HepG2 (cell line): Measurements from ENCODE around the gene MEMO1. TPM values are rescaled to one million over a fixed set of nuclear protein-coding genes. Genes with fewer than 3 reads are reported as not detected.

ENCODE experiments used
- EP300 ChIP-seq, 3 experiments: sonication (generic) in 1 of 3; formaldehyde crosslinking in 1 of 3; IDR thresholded peaks; 2 replicates each; pipeline versions ENCODE4 v1.5.1 to v1.6.1; 2011 to 2020; ENCODE audit warnings: low read depth in 2 of 3, low read length in 2 of 3, borderline replicate concordance in 1 of 3, improper control_type of control experiment in 1 of 3, mild to moderate bottlenecking in 1 of 3, missing genetic modification reagents in 1 of 3, moderate library complexity in 1 of 3
- GTF3A ChIP-seq: sonication (generic); formaldehyde crosslinking; conservative IDR thresholded peaks from 2 replicates; pipeline ENCODE4 v1.4.0; 2020; ENCODE audit warnings: mild to moderate bottlenecking, missing genetic modification reagents
- KLF13 ChIP-seq: sonication (generic); formaldehyde crosslinking; IDR thresholded peaks from 2 replicates; pipeline ENCODE4 v1.4.0; 2020; ENCODE audit warnings: mild to moderate bottlenecking, missing genetic modification reagents
- MED1 ChIP-seq: sonication (generic); formaldehyde crosslinking; IDR thresholded peaks from 2 replicates; pipeline ENCODE4 v1.4.0; 2020; ENCODE audit warnings: missing genetic modification reagents
- NFYC ChIP-seq: IDR thresholded peaks from 2 replicates; pipeline ENCODE4 v1.6.1; 2016; ENCODE audit warnings: missing genetic modification reagents, missing compliant biosample characterization
- NR2F6 ChIP-seq, 2 experiments: IDR thresholded peaks; 2 replicates each; pipeline ENCODE4 v1.6.1; 2016; ENCODE audit warnings: antibody characterized with exemption in 1 of 2, mild to moderate bottlenecking in 1 of 2
- PLSCR1 ChIP-seq: sonication (generic); formaldehyde crosslinking; IDR thresholded peaks from 2 replicates; pipeline ENCODE4 v1.5.0; 2020; ENCODE audit warnings: missing genetic modification reagents, mild to moderate bottlenecking, borderline replicate concordance
- SOX13 ChIP-seq, 3 experiments: fragments of 450-650 bp in 1 of 3; sonication (generic) in 1 of 3; formaldehyde crosslinking in 1 of 3; IDR thresholded peaks in 2 of 3; conservative IDR thresholded peaks in 1 of 3; 2 replicates each; pipeline versions ENCODE4 v1.5.0 to v1.6.1; 2016 to 2020; ENCODE audit warnings: antibody characterized with exemption in 1 of 3, mild to moderate bottlenecking in 1 of 3, missing compliant biosample characterization in 1 of 3, missing genetic modification reagents in 1 of 3, moderate library complexity in 1 of 3
- TOE1 ChIP-seq: sonication (generic); formaldehyde crosslinking; IDR thresholded peaks from 2 replicates; pipeline ENCODE4 v1.4.0; 2020; ENCODE audit warnings: mild to moderate bottlenecking, missing genetic modification reagents
- ZBTB7B ChIP-seq: sonication (generic); formaldehyde crosslinking; IDR thresholded peaks from 2 replicates; pipeline ENCODE4 v1.4.0; 2020; ENCODE audit warnings: missing genetic modification reagents
- ZC3H4 ChIP-seq: sonication (generic); formaldehyde crosslinking; IDR thresholded peaks from 2 replicates; pipeline ENCODE4 v1.4.0; 2020; ENCODE audit warnings: missing genetic modification reagents, borderline replicate concordance
- ZEB1 ChIP-seq: IDR thresholded peaks from 2 replicates; pipeline ENCODE4 v1.6.1; 2012; ENCODE audit warnings: mild to moderate bottlenecking, low read depth, inconsistent platforms; ENCODE audit not compliant: insufficient replicate concordance
- ZFYVE20 ChIP-seq: sonication (generic); formaldehyde crosslinking; IDR thresholded peaks from 2 replicates; pipeline ENCODE4 v1.8.0; 2023; ENCODE audit warnings: low read depth, mild to moderate bottlenecking, moderate library complexity, missing genetic modification reagents, borderline replicate concordance
- ZMAT5 ChIP-seq: sonication (generic); formaldehyde crosslinking; IDR thresholded peaks from 2 replicates; pipeline ENCODE4 v1.5.0; 2020; ENCODE audit warnings: mild to moderate bottlenecking, low read depth, missing genetic modification reagents, borderline replicate concordance
- ZNF17 ChIP-seq: sonication (generic); formaldehyde crosslinking; IDR thresholded peaks from 2 replicates; pipeline ENCODE4 v1.5.0; 2020; ENCODE audit warnings: mild to moderate bottlenecking, missing genetic modification reagents
- ZNF317 ChIP-seq: sonication (generic); formaldehyde crosslinking; IDR thresholded peaks from 2 replicates; pipeline ENCODE4 v1.5.0; 2020; ENCODE audit warnings: mild to moderate bottlenecking, missing genetic modification reagents
- ZNF574 ChIP-seq: sonication (generic); formaldehyde crosslinking; IDR thresholded peaks from 2 replicates; pipeline ENCODE4 v1.4.0; 2020; ENCODE audit warnings: missing genetic modification reagents
- ZNF598 ChIP-seq: sonication (generic); formaldehyde crosslinking; IDR thresholded peaks from 2 replicates; pipeline ENCODE4 v1.5.1; 2020; ENCODE audit warnings: mild to moderate bottlenecking, missing genetic modification reagents, borderline replicate concordance
- polyA plus RNA-seq, 8 experiments: library from polyadenylated mRNA; depleted of rRNA in 3 of 8; stranded (reverse) in 7 of 8; unstranded in 1 of 8; fragments of >200 nt; fragmentation: Illumina TruSeq in 4 of 8; extraction: Trizol in 4 of 8; gene quantifications; 2 replicates each; pipeline versions ENCODE4 v1.2.1 to v1.2.3, GENCODE V29; 2011 to 2016; ENCODE audit warnings: low read depth in 4 of 8, missing spikeins in 1 of 8, mixed read lengths in 1 of 8; ENCODE audit not compliant: insufficient read depth in 1 of 8
- total RNA-seq, 5 experiments: library from RNA; depleted of rRNA; stranded (reverse); fragments of >200 nt; fragmentation: Illumina TruSeq; extraction: Trizol; gene quantifications; 2 replicates each; pipeline ENCODE4 v1.2.3, GENCODE V29; 2016; ENCODE audit warnings: low read depth in 1 of 5
- TF ChIP-seq, protein P1 (sequence below): IDR thresholded peaks from 2 replicates; pipeline ENCODE4 v1.4.0; 2020; ENCODE audit warnings: mild to moderate bottlenecking, missing genetic modification reagents

MEMO1 gene
- total and polyA plus RNA-seq, 2 of the 13 experiments (the other 11 are each of a cell fraction or from before 2014, with no cell fraction given): 69.8 to 81.6 TPM

DNA sequence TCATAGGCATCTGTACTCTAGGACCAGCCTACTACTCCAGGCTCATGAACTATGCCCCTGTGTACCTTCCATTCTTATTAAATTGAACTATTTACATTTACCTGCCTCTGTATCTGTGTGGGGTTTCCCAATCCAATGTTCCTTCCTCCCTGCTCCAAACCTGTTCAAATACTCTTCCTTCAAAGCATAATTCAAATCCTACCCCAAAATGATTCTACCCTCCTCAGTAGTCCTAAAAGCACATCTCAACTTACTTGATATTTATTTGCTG lies 3.8 kb downstream of the MEMO1 start (continued):
- TF ChIP-seq, protein P1, sequence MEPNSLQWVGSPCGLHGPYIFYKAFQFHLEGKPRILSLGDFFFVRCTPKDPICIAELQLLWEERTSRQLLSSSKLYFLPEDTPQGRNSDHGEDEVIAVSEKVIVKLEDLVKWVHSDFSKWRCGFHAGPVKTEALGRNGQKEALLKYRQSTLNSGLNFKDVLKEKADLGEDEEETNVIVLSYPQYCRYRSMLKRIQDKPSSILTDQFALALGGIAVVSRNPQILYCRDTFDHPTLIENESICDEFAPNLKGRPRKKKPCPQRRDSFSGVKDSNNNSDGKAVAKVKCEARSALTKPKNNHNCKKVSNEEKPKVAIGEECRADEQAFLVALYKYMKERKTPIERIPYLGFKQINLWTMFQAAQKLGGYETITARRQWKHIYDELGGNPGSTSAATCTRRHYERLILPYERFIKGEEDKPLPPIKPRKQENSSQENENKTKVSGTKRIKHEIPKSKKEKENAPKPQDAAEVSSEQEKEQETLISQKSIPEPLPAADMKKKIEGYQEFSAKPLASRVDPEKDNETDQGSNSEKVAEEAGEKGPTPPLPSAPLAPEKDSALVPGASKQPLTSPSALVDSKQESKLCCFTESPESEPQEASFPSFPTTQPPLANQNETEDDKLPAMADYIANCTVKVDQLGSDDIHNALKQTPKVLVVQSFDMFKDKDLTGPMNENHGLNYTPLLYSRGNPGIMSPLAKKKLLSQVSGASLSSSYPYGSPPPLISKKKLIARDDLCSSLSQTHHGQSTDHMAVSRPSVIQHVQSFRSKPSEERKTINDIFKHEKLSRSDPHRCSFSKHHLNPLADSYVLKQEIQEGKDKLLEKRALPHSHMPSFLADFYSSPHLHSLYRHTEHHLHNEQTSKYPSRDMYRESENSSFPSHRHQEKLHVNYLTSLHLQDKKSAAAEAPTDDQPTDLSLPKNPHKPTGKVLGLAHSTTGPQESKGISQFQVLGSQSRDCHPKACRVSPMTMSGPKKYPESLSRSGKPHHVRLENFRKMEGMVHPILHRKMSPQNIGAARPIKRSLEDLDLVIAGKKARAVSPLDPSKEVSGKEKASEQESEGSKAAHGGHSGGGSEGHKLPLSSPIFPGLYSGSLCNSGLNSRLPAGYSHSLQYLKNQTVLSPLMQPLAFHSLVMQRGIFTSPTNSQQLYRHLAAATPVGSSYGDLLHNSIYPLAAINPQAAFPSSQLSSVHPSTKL (CRISPR knock-in tag): peak; percentile 62
- TF ChIP-seq ZNF574 (CRISPR knock-in tag) (no peak), ZEB1 (peak; percentile 70), TOE1 (CRISPR knock-in tag) (no peak), ZNF17 (no peak), ZNF317 (CRISPR knock-in tag) (peak; percentile 96), ZC3H4 (CRISPR knock-in tag) (no peak), PLSCR1 (CRISPR knock-in tag) (no peak), ZBTB7B (no peak), SOX13 (IDR thresholded peaks at IDR 0.05) (peak; percentile 29; the same call in 1 of the 2 replicates), SOX13 (CRISPR knock-in tag; conservative IDR thresholded peaks at IDR 0.05 in 1 of 2, IDR thresholded peaks at IDR 0.05 in 1 of 2) (peak in 1 of 2 experiments; percentile 51; a peak in 1 of 4 replicates), EP300 (IDR thresholded peaks at IDR 0.05; ENCODE audit: low read depth in 2 of 2, low read length in 2 of 2) (peak in 1 of 2 experiments; percentile 51; a peak in 2 of 4 replicates), EP300 (CRISPR knock-in tag; IDR thresholded peaks at IDR 0.05; ENCODE audit: borderline replicate concordance) (no peak), MED1 (peak; percentile 26; the same call in 1 of the 2 replicates), GTF3A (CRISPR knock-in tag) (no peak), ZNF598 (CRISPR knock-in tag) (no peak), ZMAT5 (no peak), NFYC (CRISPR knock-in tag) (no peak), NR2F6 (IDR thresholded peaks at IDR 0.05) (no peak), NR2F6 (CRISPR knock-in tag; IDR thresholded peaks at IDR 0.05) (peak; percentile 18; the same call in 1 of the 2 replicates), KLF13 (CRISPR knock-in tag) (no peak), ZFYVE20 (CRISPR knock-in tag) (no peak)
